Mesothelial cell of epicardium (in vitro differentiated cells): ENCODE measurements around the gene TACC2. TPM values are rescaled to one million over a fixed set of nuclear protein-coding genes. Genes with fewer than 3 reads are reported as not detected.

Experiments
- DNase-seq, 2 experiments: peaks; one replicate each; pipeline ENCODE4 v3.0.0; 2021; ENCODE audit warnings: low spot score in 2 of 2; ENCODE audit not compliant: unreplicated experiment in 2 of 2
- H3K27ac Mint-ChIP-seq: 2 replicates; pipeline ENCODE4 v1.8.0; 2021; ENCODE audit warnings: mixed read lengths
- H3K27me3 Mint-ChIP-seq: 2 replicates; pipeline ENCODE4 v1.8.0; 2021; ENCODE audit warnings: low read depth, mixed read lengths
- H3K36me3 Mint-ChIP-seq: 2 replicates; pipeline ENCODE4 v1.8.0; 2021; ENCODE audit warnings: mixed read lengths
- H3K4me1 Mint-ChIP-seq: 2 replicates; pipeline ENCODE4 v1.8.0; 2021; ENCODE audit warnings: mixed read lengths
- H3K4me3 Mint-ChIP-seq: 2 replicates; pipeline ENCODE4 v1.8.0; 2021; ENCODE audit warnings: mild to moderate bottlenecking, moderate library complexity, mixed read lengths
- H3K9me3 Mint-ChIP-seq: 2 replicates; pipeline ENCODE4 v1.8.0; 2021; ENCODE audit warnings: mixed read lengths
- CTCF ChIP-seq: fragments of 200-600 bp; sonication (generic); IDR thresholded peaks from one replicate; pipeline ENCODE4 v1.5.0; 2021; ENCODE audit warnings: antibody characterized with exemption; ENCODE audit not compliant: unreplicated experiment
- total RNA-seq: library from RNA; stranded (reverse); gene quantifications from 3 replicates; pipeline ENCODE4 v1.2.1, GENCODE V29; 2021

Gene TACC2
- total RNA-seq, 1 donor from 2014 or later: 25.5 TPM

- no peaks in the 10 kb centered on the region for H3K9me3 Mint-ChIP-seq
- H3K36me3 Mint-ChIP-seq: peaks cover 29% of the 10 kb centered on the region
- H3K4me3 Mint-ChIP-seq: no peak overlapping the region
Observed at GRCh38 chr10:122233857-122234348, 244.9 kb downstream of the TACC2 start.

GRCh38 chr10:122234416-122234815 is 245.5 kb downstream of the TACC2 start:
- Mint-ChIP-seq H3K4me3 (no peak overlapping the region), H3K4me1 (peaks cover 15% of the 10 kb centered on the region), H3K9me3 (no peaks in the 10 kb centered on the region), H3K27ac (no peak overlapping the region), H3K27me3 (no peaks in the 10 kb centered on the region), H3K36me3 (peaks cover 26% of the 10 kb centered on the region)
- TF ChIP-seq CTCF: no peak
- no peak for DNase-seq

More at GRCh38 chr10:122233857-122234348, 244.9 kb downstream of the TACC2 start:
- peaks cover 15% of the 10 kb centered on the region for H3K4me1 Mint-ChIP-seq
- no peak for DNase-seq
- TF ChIP-seq CTCF: no peak
- H3K27ac Mint-ChIP-seq: no peak overlapping the region
- no peaks in the 10 kb centered on the region for H3K27me3 Mint-ChIP-seq

GRCh38 chr10:122236690-122237306 is 247.8 kb downstream of the TACC2 start:
- no peak overlapping the region for H3K4me3 Mint-ChIP-seq
- no peak overlapping the region for H3K27ac Mint-ChIP-seq
- peaks cover 15% of the 10 kb centered on the region for H3K4me1 Mint-ChIP-seq

GRCh38 chr10:122237331-122237990 is 248.5 kb downstream of the TACC2 start:
- H3K4me1 Mint-ChIP-seq: peaks cover 14% of the 10 kb centered on the region
- no peak for DNase-seq
- H3K36me3 Mint-ChIP-seq: peaks cover 26% of the 10 kb centered on the region
- no peak overlapping the region for H3K27ac Mint-ChIP-seq
- H3K4me3 Mint-ChIP-seq: no peak overlapping the region
- TF ChIP-seq CTCF: no peak
- no peaks in the 10 kb centered on the region for H3K9me3 Mint-ChIP-seq
- no peaks in the 10 kb centered on the region for H3K27me3 Mint-ChIP-seq

More at GRCh38 chr10:122236690-122237306, 247.8 kb downstream of the TACC2 start:
- Mint-ChIP-seq H3K27me3 (no peaks in the 10 kb centered on the region), H3K9me3 (no peaks in the 10 kb centered on the region), H3K36me3 (peaks cover 22% of the 10 kb centered on the region)
- no peak for DNase-seq
- TF ChIP-seq CTCF: no peak

- no peak for TF ChIP-seq CTCF
- no peaks in the 10 kb centered on the region for H3K27me3 Mint-ChIP-seq
- no peak for DNase-seq
- no peak overlapping the region for H3K4me3 Mint-ChIP-seq
- H3K9me3 Mint-ChIP-seq: no peaks in the 10 kb centered on the region
- no peak overlapping the region for H3K27ac Mint-ChIP-seq
- peaks cover under 1% of the 10 kb centered on the region for H3K4me1 Mint-ChIP-seq
- H3K36me3 Mint-ChIP-seq: peaks cover 29% of the 10 kb centered on the region
Observed at GRCh38 chr10:122239578-122240257, 250.8 kb downstream of the TACC2 start.
